ENCODE measurements around the gene RO60. TPM values are rescaled to one million over a fixed set of nuclear protein-coding genes. Genes with fewer than 3 reads are reported as not detected.

The RO60 gene
- polyA plus RNA-seq, 1 donor from 2014 or later: 36.7 TPM

- Histone ChIP-seq H2AFZ (ENCODE audit: low read depth, low read length) (peak overlapping the region; percentile 79), H3K79me2 (replicated peaks; ENCODE audit: insufficient read depth, low read length) (peaks cover 68% of the 10 kb centered on the region), H3K9me3 (ENCODE audit: low read length) (no peaks in the 10 kb centered on the region), H3K9me2 (ENCODE audit: insufficient read depth, low read length) (no peaks in the 10 kb centered on the region), H3K27ac (ENCODE audit: low read length) (peak overlapping the region; percentile 98), H3F3A (ENCODE audit: insufficient read depth, low read length, poor library complexity, severe bottlenecking) (peaks cover 8% of the 10 kb centered on the region), H4K20me1 (ENCODE audit: insufficient read depth) (no peaks in the 10 kb centered on the region), H3K4me2 (ENCODE audit: low read length) (peak overlapping the region; percentile 59), H3K36me3 (ENCODE audit: insufficient read depth, low read length) (no peaks in the 10 kb centered on the region), H3K4me3 (ENCODE audit: low read length) (peak overlapping the region; percentile 88), H3K9ac (ENCODE audit: low read length) (peak overlapping the region; percentile 98), H3K27me3 (ENCODE audit: insufficient read depth, low read depth, low read length) (no peaks in the 10 kb centered on the region)
- TF ChIP-seq RAD21 (conservative IDR thresholded peaks at IDR 0.05): no peak
- no peak for TF ChIP-seq CTCF (IDR thresholded peaks at IDR 0.05; ENCODE audit: poor library complexity, severe bottlenecking)
- no peak for TF ChIP-seq TAF1 (IDR thresholded peaks at IDR 0.05; ENCODE audit: low read depth)
- no peak for TF ChIP-seq SMC3 (conservative IDR thresholded peaks at IDR 0.05; ENCODE audit: poor library complexity)
- TF ChIP-seq EP300 (conservative IDR thresholded peaks at IDR 0.05; ENCODE audit: poor library complexity, severe bottlenecking): no peak
- no peak for TF ChIP-seq EZH2 (IDR thresholded peaks at IDR 0.05; ENCODE audit: borderline replicate concordance, insufficient read depth, low read length, poor library complexity, severe bottlenecking)
- TF ChIP-seq POLR2AphosphoS5 (IDR thresholded peaks at IDR 0.05): no peak
- no peak for TF ChIP-seq REST (IDR thresholded peaks at IDR 0.05; ENCODE audit: borderline replicate concordance)
- TF ChIP-seq MXI1 (conservative IDR thresholded peaks at IDR 0.05; ENCODE audit: poor library complexity, severe bottlenecking): no peak
Observed at GRCh38 chr1:193058529-193059281, 707 bp upstream of the RO60 start.

GRCh38 chr1:193060115-193060403 lies 647 bp downstream of the RO60 start:
- peak overlapping the region; percentile 88 for H3K4me3 ChIP-seq (ENCODE audit: low read length)
- H3K36me3 ChIP-seq (ENCODE audit: insufficient read depth, low read length): no peaks in the 10 kb centered on the region
- H3K27me3 ChIP-seq (ENCODE audit: insufficient read depth, low read depth, low read length): no peaks in the 10 kb centered on the region
- peak overlapping the region; percentile 98 for H3K9ac ChIP-seq (ENCODE audit: low read length)
- H3K27ac ChIP-seq (ENCODE audit: low read length): peak overlapping the region; percentile 98
- peaks cover 8% of the 10 kb centered on the region for H3F3A ChIP-seq (ENCODE audit: insufficient read depth, low read length, poor library complexity, severe bottlenecking)
- H3K9me2 ChIP-seq (ENCODE audit: insufficient read depth, low read length): no peaks in the 10 kb centered on the region
- H3K9me3 ChIP-seq (ENCODE audit: low read length): no peaks in the 10 kb centered on the region
- no peaks in the 10 kb centered on the region for H4K20me1 ChIP-seq (ENCODE audit: insufficient read depth)
- peaks cover 79% of the 10 kb centered on the region for H3K79me2 ChIP-seq (replicated peaks; ENCODE audit: insufficient read depth, low read length)
- H2AFZ ChIP-seq (ENCODE audit: low read depth, low read length): peak overlapping the region; percentile 85
- TF ChIP-seq EP300 (conservative IDR thresholded peaks at IDR 0.05; ENCODE audit: poor library complexity, severe bottlenecking): no peak
- no peak for TF ChIP-seq MXI1 (conservative IDR thresholded peaks at IDR 0.05; ENCODE audit: poor library complexity, severe bottlenecking)
- no peak for TF ChIP-seq TAF1 (IDR thresholded peaks at IDR 0.05; ENCODE audit: low read depth)
- TF ChIP-seq EZH2 (IDR thresholded peaks at IDR 0.05; ENCODE audit: borderline replicate concordance, insufficient read depth, low read length, poor library complexity, severe bottlenecking): no peak
- no peak for TF ChIP-seq SMC3 (conservative IDR thresholded peaks at IDR 0.05; ENCODE audit: poor library complexity)
- no peak for TF ChIP-seq REST (IDR thresholded peaks at IDR 0.05; ENCODE audit: borderline replicate concordance)
- TF ChIP-seq RAD21 (conservative IDR thresholded peaks at IDR 0.05): no peak
- no peak for TF ChIP-seq CTCF (IDR thresholded peaks at IDR 0.05; ENCODE audit: poor library complexity, severe bottlenecking)
- no peak for TF ChIP-seq POLR2AphosphoS5 (IDR thresholded peaks at IDR 0.05)
- peak overlapping the region; percentile 97 for H3K4me2 ChIP-seq (ENCODE audit: low read length)
